Measurements from ENCODE around the gene KANTR.

KANTR gene

GRCh38 chrX:53081925-53082772 lies 11.8 kb upstream of the KANTR start, which contains the start of gene TSPYL2:
Gene TSPYL2 (plus strand): TSS chrX:53082367. CDS start chrX:53082499, 132 bp downstream.
- peak within 1 kb of the TSS; percentile 67 for H3K4me3 ChIP-seq (ENCODE audit: low read length)
- TF ChIP-seq CTCF (conservative IDR thresholded peaks at IDR 0.05; ENCODE audit: low read depth, low read length): no peak
- peak; percentile 85 for DNase-seq (ENCODE audit: low read depth)

DNA sequence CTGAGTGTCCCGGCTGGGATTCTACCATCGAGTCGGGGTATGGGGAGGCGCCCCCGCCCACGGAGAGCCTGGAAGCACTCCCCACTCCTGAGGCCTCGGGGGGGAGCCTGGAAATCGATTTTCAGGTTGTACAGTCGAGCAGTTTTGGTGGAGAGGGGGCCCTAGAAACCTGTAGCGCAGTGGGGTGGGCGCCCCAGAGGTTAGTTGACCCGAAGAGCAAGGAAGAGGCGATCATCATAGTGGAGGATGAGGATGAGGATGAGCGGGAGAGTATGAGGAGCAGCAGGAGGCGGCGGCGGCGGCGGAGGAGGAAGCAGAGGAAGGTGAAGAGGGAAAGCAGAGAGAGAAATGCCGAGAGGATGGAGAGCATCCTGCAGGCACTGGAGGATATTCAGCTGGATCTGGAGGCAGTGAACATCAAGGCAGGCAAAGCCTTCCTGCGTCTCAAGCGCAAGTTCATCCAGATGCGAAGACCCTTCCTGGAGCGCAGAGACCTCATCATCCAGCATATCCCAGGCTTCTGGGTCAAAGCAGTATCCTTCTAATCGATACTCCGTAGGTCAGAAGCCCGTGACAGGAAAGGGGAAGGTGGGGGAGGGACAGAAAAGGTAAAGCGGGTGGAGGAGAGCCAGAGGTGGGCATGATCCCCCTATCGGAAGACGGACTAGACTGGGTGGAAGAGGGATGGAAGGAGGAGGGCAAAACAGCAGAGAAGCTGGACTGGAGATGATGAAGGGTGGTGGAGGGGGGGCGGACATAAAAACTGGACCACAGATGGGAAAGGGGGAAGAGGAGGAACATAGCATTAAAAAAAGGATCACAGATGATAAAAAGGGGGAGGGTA lies 10.9 kb upstream of the KANTR start:
- no peak for DNase-seq (ENCODE audit: low read depth)
- TF ChIP-seq CTCF (conservative IDR thresholded peaks at IDR 0.05; ENCODE audit: low read depth, low read length): no peak
- peak overlapping the region; percentile 67 for H3K4me3 ChIP-seq (ENCODE audit: low read length)

DNA sequence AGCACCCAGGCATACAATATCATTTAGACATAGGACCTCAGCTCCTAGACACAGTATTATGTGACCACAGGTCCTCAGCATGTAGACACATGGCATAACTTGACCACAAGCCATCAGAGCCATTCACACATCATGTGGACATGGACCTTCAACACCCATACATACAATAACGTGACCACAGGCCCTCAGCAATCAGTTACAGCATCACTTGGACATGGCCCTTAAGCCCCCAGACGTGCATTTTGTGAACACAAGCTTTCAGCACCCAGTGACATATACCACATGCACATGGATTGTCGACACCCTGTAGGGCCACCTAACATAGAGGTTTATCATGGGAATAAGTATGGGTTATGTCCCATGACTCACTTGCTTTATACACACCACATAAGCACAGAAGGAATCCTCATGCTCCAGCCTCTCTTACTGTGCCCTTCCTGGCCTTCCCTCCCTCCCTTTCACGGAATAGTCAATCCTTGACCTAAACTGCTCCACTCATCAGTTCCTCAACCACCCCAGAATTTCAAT lies 9.8 kb upstream of the KANTR start:
- no peak for TF ChIP-seq CTCF (conservative IDR thresholded peaks at IDR 0.05; ENCODE audit: low read depth, low read length)
- DNase-seq (ENCODE audit: low read depth): no peak
- H3K4me3 ChIP-seq (ENCODE audit: low read length): no peak overlapping the region

DNA sequence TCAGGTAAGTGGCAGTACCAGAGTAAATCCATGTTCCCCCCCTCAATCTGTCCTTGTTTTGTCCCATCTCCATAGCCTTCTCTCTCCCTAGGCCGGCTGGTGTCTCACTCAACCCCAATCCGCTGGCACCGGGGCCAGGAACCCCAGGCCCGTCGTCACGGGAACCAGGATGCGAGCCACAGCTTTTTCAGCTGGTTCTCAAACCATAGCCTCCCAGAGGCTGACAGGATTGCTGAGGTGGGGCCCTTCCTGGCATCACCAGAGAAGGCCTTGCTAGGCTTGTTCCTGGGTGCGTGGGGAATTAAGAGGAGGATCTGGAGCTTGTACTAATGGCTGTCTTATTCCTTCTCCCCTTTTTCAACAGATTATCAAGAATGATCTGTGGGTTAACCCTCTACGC lies 9.1 kb upstream of the KANTR start:
- DNase-seq (ENCODE audit: low read depth): no peak
- no peak for TF ChIP-seq CTCF (conservative IDR thresholded peaks at IDR 0.05; ENCODE audit: low read depth, low read length)
- no peak overlapping the region for H3K4me3 ChIP-seq (ENCODE audit: low read length)

GRCh38 chrX:53085661-53086229 lies 8.2 kb upstream of the KANTR start:
- DNase-seq (ENCODE audit: low read depth): no peak
- H3K4me3 ChIP-seq (ENCODE audit: low read length): no peak overlapping the region
- TF ChIP-seq CTCF (conservative IDR thresholded peaks at IDR 0.05; ENCODE audit: low read depth, low read length): no peak

DNA sequence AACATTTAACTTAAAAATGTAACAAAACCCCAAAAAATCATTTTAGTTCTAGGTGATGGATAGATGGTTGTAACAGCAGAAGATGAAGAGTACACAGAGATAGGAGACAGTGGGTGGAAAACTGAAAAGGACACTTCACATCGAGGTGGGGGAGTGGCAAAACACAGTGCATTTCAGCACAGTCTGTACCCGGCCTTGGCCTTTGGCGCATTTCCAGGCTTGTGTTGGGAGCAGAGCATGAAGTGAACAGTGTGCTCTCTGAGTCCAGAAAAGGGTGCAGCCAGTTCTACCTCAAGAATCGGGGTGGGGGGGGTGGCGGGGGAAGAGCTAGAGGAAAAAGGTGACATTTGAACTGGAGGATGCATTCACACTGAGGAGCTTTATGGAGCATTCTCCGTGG lies 7.5 kb upstream of the KANTR start:
- H3K4me3 ChIP-seq (ENCODE audit: low read length): no peak overlapping the region
- no peak for TF ChIP-seq CTCF (conservative IDR thresholded peaks at IDR 0.05; ENCODE audit: low read depth, low read length)
- no peak for DNase-seq (ENCODE audit: low read depth)

Measured in retinal pigment epithelial cell (primary cell).